HCT116 (cell line): ENCODE data around the gene SLCO2A1. TPM values are rescaled to one million over a fixed set of nuclear protein-coding genes. Genes with fewer than 3 reads are reported as not detected.

Experiments used
- ATAC-seq: fragments of 200-7000 bp; cut with Tn5 transposase; 2 replicates; pipeline ENCODE4 v1.9.1; 2020; ENCODE audit warnings: mild to moderate bottlenecking, moderate library complexity
- BruUV-seq: library from RNA; stranded (reverse); fragments of 400-500 nt; replicated peaks from 2 replicates; lab custom pipeline; 2021; lab: Mats Ljungman, UMichigan
- CTCF ChIA-PET: fragments of 300-600 bp; sonication (Branson Sonifier 250); formaldehyde crosslinking; loops from one replicate; lab custom pipeline; 2021; ENCODE audit warnings: antibody characterized with exemption; lab: Charles Lee
- POLR2A ChIA-PET: fragments of 300-600, 350-600 bp; sonication (Branson Sonifier 250); formaldehyde crosslinking; loops from one replicate; lab custom pipeline; 2021; ENCODE audit warnings: antibody characterized with exemption; lab: Charles Lee
- RAD21 ChIA-PET, 2 experiments: fragments of 300-600 bp; sonication (Branson Sonifier 250); formaldehyde crosslinking; loops; one replicate each; lab custom pipeline; 2023; ENCODE audit warnings: low total read pairs in 2 of 2; ENCODE audit not compliant: uncharacterized antibody in 2 of 2, unreplicated experiment in 2 of 2, low non-redundant PET in 1 of 2; lab: Charles Lee
- DNase-seq: peaks from one replicate; pipeline ENCODE4 v3.0.0-alpha.2; 2010; ENCODE audit warnings: low read depth, low spot score
- H2AFZ ChIP-seq: fragments of 200-600 bp; shearing (Covaris generic), sonication (generic); 2 replicates; pipeline ENCODE4 v1.6.1; 2017; ENCODE audit warnings: low read depth, mixed run types, mixed read lengths, antibody characterized with exemption, low read length; ENCODE audit not compliant: poor library complexity, severe bottlenecking
- H3K27ac ChIP-seq: 2 replicates; pipeline ENCODE4 v1.5.1; 2012; ENCODE audit warnings: low read depth, low read length
- H3K27me3 ChIP-seq: fragments of 200-600 bp; sonication (generic); 2 replicates; pipeline ENCODE4 v1.6.1; 2016; ENCODE audit warnings: mixed run types, low read length, mixed read lengths; ENCODE audit not compliant: insufficient read depth
- H3K36me3 ChIP-seq, 2 experiments: fragments of 200-500 bp in 1 of 2; fragments of 200-600 bp in 1 of 2; sonication (Bioruptor generic) in 1 of 2; sonication (generic) in 1 of 2; 2 replicates each; pipeline versions ENCODE4 v1.5.1 to v1.6.1; 2014 to 2016; ENCODE audit warnings: low read length in 2 of 2, inconsistent platforms in 1 of 2, mixed read lengths in 1 of 2, mixed run types in 1 of 2; ENCODE audit not compliant: insufficient read depth in 2 of 2, control insufficient read depth in 1 of 2
- H3K4me1 ChIP-seq, 2 experiments: fragments of 200-600 bp in 1 of 2; sonication (generic) in 1 of 2; 2 replicates each; pipeline versions ENCODE4 v1.5.1 to v1.6.1; 2012 to 2017; ENCODE audit warnings: low read length in 2 of 2, inconsistent platforms in 1 of 2, mild to moderate bottlenecking in 1 of 2, mixed read lengths in 1 of 2, mixed run types in 1 of 2, moderate library complexity in 1 of 2; ENCODE audit not compliant: insufficient read depth in 2 of 2, control insufficient read depth in 1 of 2
- H3K4me2 ChIP-seq: fragments of 200-600 bp; sonication (generic); 2 replicates; pipeline ENCODE4 v1.6.1; 2017; ENCODE audit warnings: mixed run types, low read length, mixed read lengths
- H3K4me3 ChIP-seq, 2 experiments: fragments of 200-600 bp in 1 of 2; sonication (generic) in 1 of 2; replicated peaks in 1 of 2; 2 replicates each; pipeline ENCODE4 v1.5.1; 2011 to 2016; ENCODE audit warnings: low read length in 2 of 2, control low read depth in 1 of 2, low read depth in 1 of 2, mild to moderate bottlenecking in 1 of 2, mixed read lengths in 1 of 2, mixed run types in 1 of 2
- H3K79me2 ChIP-seq: fragments of 200-600 bp; sonication (generic); 2 replicates; pipeline ENCODE4 v1.6.1; 2017; ENCODE audit warnings: mild to moderate bottlenecking, mixed run types, low read length, moderate library complexity, mixed read lengths; ENCODE audit not compliant: insufficient read depth
- H3K9ac ChIP-seq: fragments of 200-600 bp; sonication (generic); 2 replicates; pipeline ENCODE4 v1.6.1; 2016; ENCODE audit warnings: low read length, mixed read lengths
- H3K9me2 ChIP-seq: fragments of 200-600 bp; sonication (generic), shearing (Covaris generic); 2 replicates; pipeline ENCODE4 v1.6.1; 2017; ENCODE audit warnings: mixed run types, mild to moderate bottlenecking, moderate library complexity; ENCODE audit not compliant: insufficient read depth
- H3K9me3 ChIP-seq, 2 experiments: fragments of 200-500 bp in 1 of 2; fragments of 200-600 bp in 1 of 2; sonication (Bioruptor generic) in 1 of 2; sonication (generic) in 1 of 2; 2 replicates each; pipeline ENCODE4 v1.6.1; 2014 to 2017; ENCODE audit warnings: low read length in 2 of 2, mixed read lengths in 2 of 2, inconsistent platforms in 1 of 2, low read depth in 1 of 2, mild to moderate bottlenecking in 1 of 2, mixed run types in 1 of 2, moderate library complexity in 1 of 2; ENCODE audit not compliant: control insufficient read depth in 1 of 2, insufficient read depth in 1 of 2
- H4K20me1 ChIP-seq: fragments of 200-600 bp; sonication (generic), shearing (Covaris generic); 2 replicates; pipeline ENCODE4 v1.6.1; 2017; ENCODE audit warnings: mixed run types, mild to moderate bottlenecking, moderate library complexity; ENCODE audit not compliant: insufficient read depth
- CBX3 ChIP-seq: IDR thresholded peaks from 2 replicates; pipeline ENCODE4 v1.6.1; 2012; ENCODE audit warnings: low read depth
- CEBPB ChIP-seq: IDR thresholded peaks from 2 replicates; pipeline ENCODE4 v1.6.1; 2012; ENCODE audit warnings: low read depth
- ELF1 ChIP-seq: IDR thresholded peaks from 2 replicates; pipeline ENCODE4 v1.6.1; 2012; ENCODE audit warnings: low read depth, borderline replicate concordance
- EZH2 ChIP-seq: fragments of 200-600 bp; sonication (generic); IDR thresholded peaks from 2 replicates; pipeline ENCODE4 v1.6.1; 2017; ENCODE audit warnings: antibody characterized with exemption, mixed run types
- FOSL1 ChIP-seq: IDR thresholded peaks from 2 replicates; pipeline ENCODE4 v1.6.1; 2012; ENCODE audit warnings: low read depth
- JUND ChIP-seq: IDR thresholded peaks from 2 replicates; pipeline ENCODE4 v1.6.1; 2012
- POLR2AphosphoS5 ChIP-seq: IDR thresholded peaks from 2 replicates; pipeline ENCODE4 v1.6.1; 2011; ENCODE audit warnings: mild to moderate bottlenecking, low read depth, low read length, moderate library complexity
- RAD21 ChIP-seq: IDR thresholded peaks from 2 replicates; pipeline ENCODE4 v1.6.1; 2012; ENCODE audit warnings: low read depth, mild to moderate bottlenecking
- SIN3A ChIP-seq: IDR thresholded peaks from 2 replicates; pipeline ENCODE4 v1.6.1; 2012; ENCODE audit warnings: low read depth
- SP1 ChIP-seq: IDR thresholded peaks from 2 replicates; pipeline ENCODE4 v1.6.1; 2012; ENCODE audit warnings: low read depth
- SRF ChIP-seq: IDR thresholded peaks from 2 replicates; pipeline ENCODE4 v1.6.1; 2012; ENCODE audit warnings: low read depth
- TCF7L2 ChIP-seq: IDR thresholded peaks from 2 replicates; pipeline ENCODE4 v1.7.0; 2011; ENCODE audit warnings: borderline replicate concordance, inconsistent platforms; ENCODE audit not compliant: insufficient read depth, insufficient read length; ENCODE audit errors: extremely low read depth
- YY1 ChIP-seq: IDR thresholded peaks from 2 replicates; pipeline ENCODE4 v1.6.1; 2011; ENCODE audit warnings: low read length, low read depth, moderate library complexity, mild to moderate bottlenecking; ENCODE audit not compliant: insufficient replicate concordance; ENCODE audit errors: extremely low read depth
- ZFX ChIP-seq: fragments of 450-650 bp; IDR thresholded peaks from 2 replicates; pipeline ENCODE4 v1.6.1; 2017
- ZNF274 ChIP-seq: fragments of 200-500 bp; sonication (Bioruptor generic); IDR thresholded peaks from 2 replicates; pipeline ENCODE4 v1.6.1; 2014; ENCODE audit warnings: mild to moderate bottlenecking, low read depth, low read length, inconsistent platforms
- intact Hi-C: fragments of 100-400 bp; cut with micrococcal nuclease; formaldehyde crosslinking; loops from 2 replicates; pipeline ENCODE4 v1.10.0; 2022
- total RNA-seq: library from RNA; stranded (reverse); gene quantifications from one replicate; pipeline ENCODE4 v1.2.1, GENCODE V29; 2021; ENCODE audit not compliant: unreplicated experiment
- TF ChIP-seq, protein P1 (sequence below), 3 experiments: fragments of 200-600 bp in 1 of 3; sonication (generic) in 1 of 3; IDR thresholded peaks in 2 of 3; conservative IDR thresholded peaks in 1 of 3; 2 replicates each; pipeline ENCODE4 v1.5.1; 2012 to 2017; ENCODE audit warnings: low read depth in 2 of 3, low read length in 2 of 3, antibody characterized with exemption in 1 of 3, borderline replicate concordance in 1 of 3, control low read depth in 1 of 3, mild to moderate bottlenecking in 1 of 3, mixed read lengths in 1 of 3, mixed run types in 1 of 3, moderate library complexity in 1 of 3; ENCODE audit not compliant: insufficient read depth in 1 of 3
- TF ChIP-seq, protein P2 (sequence below): IDR thresholded peaks from 2 replicates; pipeline ENCODE4 v1.6.1; 2012; ENCODE audit warnings: low read depth

Gene SLCO2A1
- total RNA-seq, 1 experiment from 2014 or later = 0.52 TPM

DNA sequence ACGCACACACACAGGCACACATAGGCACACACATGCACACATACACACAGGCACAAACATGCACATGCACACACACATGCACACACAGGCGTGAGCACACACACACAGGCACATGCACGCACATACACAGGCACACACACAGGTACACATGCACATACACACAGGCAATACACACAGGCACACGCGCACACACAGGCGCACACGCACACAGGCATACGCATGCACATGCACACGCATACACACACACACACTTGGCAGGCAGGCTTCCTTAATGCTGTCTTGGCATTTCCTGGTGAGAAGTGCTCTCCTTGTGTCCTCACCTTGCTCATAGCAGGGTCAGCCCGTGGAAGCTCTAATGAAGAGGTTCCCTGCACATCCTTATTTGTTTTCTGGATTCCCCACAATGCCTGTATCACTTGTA, 8.4 kb upstream of the SLCO2A1 start:
- Histone ChIP-seq H3K9me2 (no peaks in the 10 kb centered on the region), H3K4me2 (no peak overlapping the region), H3K9ac (no peak overlapping the region), H3K4me3 (no peak overlapping the region), H3K9me3 (no peaks in the 10 kb centered on the region), H4K20me1 (no peaks in the 10 kb centered on the region), H2AFZ (no peak overlapping the region), H3K27me3 (no peaks in the 10 kb centered on the region), H3K27ac (no peak overlapping the region), H3K79me2 (no peaks in the 10 kb centered on the region), H3K4me1 (peaks cover 0 to 14% of the 10 kb centered on the region in 2 experiments; a peak in 2 of 4 replicates), H3K36me3 (no peaks in the 10 kb centered on the region)
- RAD21 ChIA-PET = no interaction called here
- no peak for TF ChIP-seq JUND
- TF ChIP-seq SRF = no peak
- no peak for TF ChIP-seq RAD21
- TF ChIP-seq FOSL1 = no peak
- TF ChIP-seq, protein P1, sequence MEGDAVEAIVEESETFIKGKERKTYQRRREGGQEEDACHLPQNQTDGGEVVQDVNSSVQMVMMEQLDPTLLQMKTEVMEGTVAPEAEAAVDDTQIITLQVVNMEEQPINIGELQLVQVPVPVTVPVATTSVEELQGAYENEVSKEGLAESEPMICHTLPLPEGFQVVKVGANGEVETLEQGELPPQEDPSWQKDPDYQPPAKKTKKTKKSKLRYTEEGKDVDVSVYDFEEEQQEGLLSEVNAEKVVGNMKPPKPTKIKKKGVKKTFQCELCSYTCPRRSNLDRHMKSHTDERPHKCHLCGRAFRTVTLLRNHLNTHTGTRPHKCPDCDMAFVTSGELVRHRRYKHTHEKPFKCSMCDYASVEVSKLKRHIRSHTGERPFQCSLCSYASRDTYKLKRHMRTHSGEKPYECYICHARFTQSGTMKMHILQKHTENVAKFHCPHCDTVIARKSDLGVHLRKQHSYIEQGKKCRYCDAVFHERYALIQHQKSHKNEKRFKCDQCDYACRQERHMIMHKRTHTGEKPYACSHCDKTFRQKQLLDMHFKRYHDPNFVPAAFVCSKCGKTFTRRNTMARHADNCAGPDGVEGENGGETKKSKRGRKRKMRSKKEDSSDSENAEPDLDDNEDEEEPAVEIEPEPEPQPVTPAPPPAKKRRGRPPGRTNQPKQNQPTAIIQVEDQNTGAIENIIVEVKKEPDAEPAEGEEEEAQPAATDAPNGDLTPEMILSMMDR (IDR thresholded peaks at IDR 0.05 in 2 of 3, conservative IDR thresholded peaks at IDR 0.05 in 1 of 3; ENCODE audit: borderline replicate concordance in 1 of 3, insufficient read depth in 1 of 3, low read depth in 2 of 3, low read length in 2 of 3) = no peak
- TF ChIP-seq CEBPB = no peak
- TF ChIP-seq ELF1 = no peak
- no peak for TF ChIP-seq ZFX
- TF ChIP-seq, protein P2, sequence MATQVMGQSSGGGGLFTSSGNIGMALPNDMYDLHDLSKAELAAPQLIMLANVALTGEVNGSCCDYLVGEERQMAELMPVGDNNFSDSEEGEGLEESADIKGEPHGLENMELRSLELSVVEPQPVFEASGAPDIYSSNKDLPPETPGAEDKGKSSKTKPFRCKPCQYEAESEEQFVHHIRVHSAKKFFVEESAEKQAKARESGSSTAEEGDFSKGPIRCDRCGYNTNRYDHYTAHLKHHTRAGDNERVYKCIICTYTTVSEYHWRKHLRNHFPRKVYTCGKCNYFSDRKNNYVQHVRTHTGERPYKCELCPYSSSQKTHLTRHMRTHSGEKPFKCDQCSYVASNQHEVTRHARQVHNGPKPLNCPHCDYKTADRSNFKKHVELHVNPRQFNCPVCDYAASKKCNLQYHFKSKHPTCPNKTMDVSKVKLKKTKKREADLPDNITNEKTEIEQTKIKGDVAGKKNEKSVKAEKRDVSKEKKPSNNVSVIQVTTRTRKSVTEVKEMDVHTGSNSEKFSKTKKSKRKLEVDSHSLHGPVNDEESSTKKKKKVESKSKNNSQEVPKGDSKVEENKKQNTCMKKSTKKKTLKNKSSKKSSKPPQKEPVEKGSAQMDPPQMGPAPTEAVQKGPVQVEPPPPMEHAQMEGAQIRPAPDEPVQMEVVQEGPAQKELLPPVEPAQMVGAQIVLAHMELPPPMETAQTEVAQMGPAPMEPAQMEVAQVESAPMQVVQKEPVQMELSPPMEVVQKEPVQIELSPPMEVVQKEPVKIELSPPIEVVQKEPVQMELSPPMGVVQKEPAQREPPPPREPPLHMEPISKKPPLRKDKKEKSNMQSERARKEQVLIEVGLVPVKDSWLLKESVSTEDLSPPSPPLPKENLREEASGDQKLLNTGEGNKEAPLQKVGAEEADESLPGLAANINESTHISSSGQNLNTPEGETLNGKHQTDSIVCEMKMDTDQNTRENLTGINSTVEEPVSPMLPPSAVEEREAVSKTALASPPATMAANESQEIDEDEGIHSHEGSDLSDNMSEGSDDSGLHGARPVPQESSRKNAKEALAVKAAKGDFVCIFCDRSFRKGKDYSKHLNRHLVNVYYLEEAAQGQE = no peak
- no peak for TF ChIP-seq POLR2AphosphoS5
- TF ChIP-seq CBX3 = no peak
- TF ChIP-seq EZH2 = no peak
- no peak for TF ChIP-seq TCF7L2
- TF ChIP-seq ZNF274 = no peak
- no peak for TF ChIP-seq YY1
- no peak for TF ChIP-seq SP1
- no peak for TF ChIP-seq SIN3A
- ATAC-seq = no peak
- BruUV-seq = no TSS peak
- DNase-seq = no peak
- CTCF ChIA-PET = no interaction called here
- POLR2A ChIA-PET = no interaction called here
- intact Hi-C loops = no loop called here
